ENCODE results near the gene DIS3. TPM values are rescaled to one million over a fixed set of nuclear protein-coding genes. Genes with fewer than 3 reads are reported as not detected.

The DIS3 gene
- total and polyA plus RNA-seq, 2 of the 13 experiments (the other 11 are each of a cell fraction or from before 2014, with no cell fraction given) = 13.2 to 35.0 TPM

Small RNAs within 50 kb of the gene (small RNA-seq; reads per million reads assigned to genes)
- 0 reads per million in 3 experiments for gene RNU6-80P (ENCODE audit: insufficient read depth in 2 of 3, insufficient read length in 3 of 3, low read depth in 2 of 3, low replicate concordance in 1 of 3)

Other genes with a start within 250 kb of the DIS3 start
- gene MZT1, start 54.3 kb downstream of the DIS3 start, total RNA-seq (2016; rRNA removed; fragmentation: Illumina TruSeq; extraction: Trizol) = 17.2 and 28.2 TPM in 2 replicates
- gene MZT1, start 54.3 kb downstream of the DIS3 start, polyA plus RNA-seq (2011; rRNA removed) = 5.6 and 11.7 TPM in 2 replicates
- gene BORA, start 54.0 kb downstream of the DIS3 start, total RNA-seq (2016; rRNA removed; fragmentation: Illumina TruSeq; extraction: Trizol) = 17.4 and 29.3 TPM in 2 replicates
- gene BORA, start 54.0 kb downstream of the DIS3 start, polyA plus RNA-seq (2011; rRNA removed) = 3.1 and 4.0 TPM in 2 replicates
- gene PIBF1, start 233 bp upstream of the DIS3 start, total RNA-seq (2016; rRNA removed; fragmentation: Illumina TruSeq; extraction: Trizol) = 15.8 and 16.1 TPM in 2 replicates
- 1.5 and 4.2 TPM in 2 replicates for gene PIBF1, start 233 bp upstream of the DIS3 start, polyA plus RNA-seq (2011; rRNA removed)

Measured in HepG2 (cell line).